HepG2 (cell line): ENCODE results near the gene ZNF488.

Experiments
- AHDC1 ChIP-seq: sonication (generic); formaldehyde crosslinking; IDR thresholded peaks from 2 replicates; pipeline ENCODE4 v1.5.1; 2020; ENCODE audit warnings: mild to moderate bottlenecking, missing genetic modification reagents, borderline replicate concordance
- CHD2 ChIP-seq: IDR thresholded peaks from 2 replicates; pipeline ENCODE4 v1.6.1; 2011; ENCODE audit warnings: low read depth, low read length, improper control_type of control experiment
- ETS1 ChIP-seq: sonication (generic); formaldehyde crosslinking; IDR thresholded peaks from 2 replicates; pipeline ENCODE4 v1.4.0; 2020; ENCODE audit warnings: missing genetic modification reagents
- FOXA1 ChIP-seq, 2 experiments: fragments of 450-650 bp in 1 of 2; sonication (generic) in 1 of 2; formaldehyde crosslinking in 1 of 2; IDR thresholded peaks; 2 replicates each; pipeline versions ENCODE4 v1.4.0 to v1.6.1; 2016 to 2020; ENCODE audit warnings: missing genetic modification reagents in 1 of 2
- PCBP1 ChIP-seq: fragments of 200-400 bp; formaldehyde crosslinking; IDR thresholded peaks from 2 replicates; pipeline ENCODE4 v1.6.1; 2017; ENCODE audit warnings: mild to moderate bottlenecking, low read depth, low read length, borderline replicate concordance
- POLR2A ChIP-seq, 2 experiments: IDR thresholded peaks; 2 replicates each; pipeline ENCODE4 v1.6.1; 2011; ENCODE audit warnings: low read depth in 2 of 2, low read length in 2 of 2, mild to moderate bottlenecking in 1 of 2, moderate library complexity in 1 of 2; ENCODE audit not compliant: insufficient read depth in 1 of 2
- RCOR2 ChIP-seq: IDR thresholded peaks from 2 replicates; pipeline ENCODE4 v1.6.1; 2016; ENCODE audit warnings: missing biosample characterization, missing genetic modification reagents
- ZBTB44 ChIP-seq: sonication (generic); formaldehyde crosslinking; IDR thresholded peaks from 2 replicates; pipeline ENCODE4 v1.4.0; 2020; ENCODE audit warnings: missing genetic modification reagents
- ZFX ChIP-seq: sonication (generic); formaldehyde crosslinking; IDR thresholded peaks from 2 replicates; pipeline ENCODE4 v1.4.0; 2020; ENCODE audit warnings: mild to moderate bottlenecking, low read depth, missing genetic modification reagents, moderate library complexity

GRCh38 chr10:47325303-47326291, 58.5 kb downstream of the ZNF488 start:
- no peak for TF ChIP-seq POLR2A (IDR thresholded peaks at IDR 0.05; ENCODE audit: insufficient read depth in 1 of 2, low read depth in 2 of 2, low read length in 2 of 2)
- TF ChIP-seq CHD2, result no peak
- no peak for TF ChIP-seq RCOR2 (CRISPR knock-in tag)
- no peak for TF ChIP-seq PCBP1
- no peak for TF ChIP-seq AHDC1 (CRISPR knock-in tag)
- no peak for TF ChIP-seq ZFX
- TF ChIP-seq FOXA1 (IDR thresholded peaks at IDR 0.05), result no peak
- TF ChIP-seq FOXA1 (CRISPR knock-in tag; IDR thresholded peaks at IDR 0.05), result no peak
- TF ChIP-seq ETS1 (CRISPR knock-in tag), result no peak
- TF ChIP-seq ZBTB44 (CRISPR knock-in tag), result no peak
